Measurements from ENCODE around the gene WNT16. TPM values are rescaled to one million over a fixed set of nuclear protein-coding genes. Genes with fewer than 3 reads are reported as not detected.
"Not testable (repeated sequence)": the region's sequence is repeated elsewhere in the genome, so short reads cannot be mapped to it uniquely, and the experiment has no call there.

WNT16 gene
- 0.11 TPM for total RNA-seq
- long read RNA-seq, result 0 reads

GRCh38 chr7:121328508-121329190 is at the start of gene WNT16:
Gene WNT16, plus strand, starts transcription at chr7:121329000. Its CDS starts 293 bp downstream, at chr7:121329293.
- no peak for DNase-seq (ENCODE audit: low spot score)
- intact Hi-C loops (cut with DNase I), result no loop called here

GRCh38 chr7:121279060-121279620 is 49.7 kb upstream of the WNT16 start:
- DNase-seq (ENCODE audit: low spot score), result no peak
- intact Hi-C loops (cut with DNase I), result no loop called here

- intact Hi-C loops (cut with DNase I), result no loop called here
- DNase-seq (ENCODE audit: low spot score), result no peak
Observed at GRCh38 chr7:121279822-121280221, 49.0 kb upstream of the WNT16 start.

GRCh38 chr7:121280656-121281055 is 48.1 kb upstream of the WNT16 start:
- no peak for DNase-seq (ENCODE audit: low spot score)
- intact Hi-C loops (cut with DNase I), result no loop called here

- no peak for DNase-seq (ENCODE audit: low spot score)
- intact Hi-C loops (cut with DNase I), result no loop called here
Observed at GRCh38 chr7:121282129-121282528, 46.7 kb upstream of the WNT16 start.

- DNase-seq (ENCODE audit: low spot score), result no peak
- intact Hi-C loops (cut with DNase I), result no loop called here
Observed at GRCh38 chr7:121285066-121285667, 43.6 kb upstream of the WNT16 start.

- intact Hi-C loops (cut with DNase I), result no loop called here
- DNase-seq (ENCODE audit: low spot score), result no peak
Observed at GRCh38 chr7:121286186-121286585, 42.6 kb upstream of the WNT16 start.

GRCh38 chr7:121286742-121287734 is 41.8 kb upstream of the WNT16 start:
- DNase-seq (ENCODE audit: low spot score), result no peak
- intact Hi-C loops (cut with DNase I), result no loop called here

- DNase-seq (ENCODE audit: low spot score), result no peak
- intact Hi-C loops (cut with DNase I), result no loop called here
Observed at GRCh38 chr7:121288894-121289293, 39.9 kb upstream of the WNT16 start.

- intact Hi-C loops (cut with DNase I); DNase-seq (ENCODE audit: low spot score): not testable (repeated sequence)
Observed at GRCh38 chr7:121289930-121290329, 38.9 kb upstream of the WNT16 start.

- DNase-seq (ENCODE audit: low spot score), result no peak
- intact Hi-C loops (cut with DNase I), result no loop called here
Observed at GRCh38 chr7:121294448-121294992, 34.3 kb upstream of the WNT16 start.

GRCh38 chr7:121297843-121298242 is 31.0 kb upstream of the WNT16 start:
- intact Hi-C loops (cut with DNase I), result no loop called here
- DNase-seq (ENCODE audit: low spot score), result no peak

- intact Hi-C loops (cut with DNase I), result no loop called here
- no peak for DNase-seq (ENCODE audit: low spot score)
Observed at GRCh38 chr7:121298831-121299239, 30.0 kb upstream of the WNT16 start.

GRCh38 chr7:121300685-121301420 is 27.9 kb upstream of the WNT16 start:
- intact Hi-C loops (cut with DNase I), result no loop called here
- DNase-seq (ENCODE audit: low spot score), result no peak

- intact Hi-C loops (cut with DNase I), result no loop called here
- no peak for DNase-seq (ENCODE audit: low spot score)
Observed at GRCh38 chr7:121301446-121302213, 27.2 kb upstream of the WNT16 start.

GRCh38 chr7:121302214-121302745 is 26.5 kb upstream of the WNT16 start:
- intact Hi-C loops (cut with DNase I), result no loop called here
- no peak for DNase-seq (ENCODE audit: low spot score)

GRCh38 chr7:121303422-121304101 is 25.2 kb upstream of the WNT16 start:
- no peak for DNase-seq (ENCODE audit: low spot score)
- intact Hi-C loops (cut with DNase I), result no loop called here
